CMK (cell line): ENCODE measurements around the gene HMGA1.
"Not testable (repeated sequence)": the region's sequence is repeated elsewhere in the genome, so short reads cannot be mapped to it uniquely, and the experiment has no call there.

ENCODE experiments used
- DNase-seq: peaks from one replicate; pipeline ENCODE4 v3.0.0-alpha.2; 2010; ENCODE audit warnings: low read depth

Gene HMGA1

DNA sequence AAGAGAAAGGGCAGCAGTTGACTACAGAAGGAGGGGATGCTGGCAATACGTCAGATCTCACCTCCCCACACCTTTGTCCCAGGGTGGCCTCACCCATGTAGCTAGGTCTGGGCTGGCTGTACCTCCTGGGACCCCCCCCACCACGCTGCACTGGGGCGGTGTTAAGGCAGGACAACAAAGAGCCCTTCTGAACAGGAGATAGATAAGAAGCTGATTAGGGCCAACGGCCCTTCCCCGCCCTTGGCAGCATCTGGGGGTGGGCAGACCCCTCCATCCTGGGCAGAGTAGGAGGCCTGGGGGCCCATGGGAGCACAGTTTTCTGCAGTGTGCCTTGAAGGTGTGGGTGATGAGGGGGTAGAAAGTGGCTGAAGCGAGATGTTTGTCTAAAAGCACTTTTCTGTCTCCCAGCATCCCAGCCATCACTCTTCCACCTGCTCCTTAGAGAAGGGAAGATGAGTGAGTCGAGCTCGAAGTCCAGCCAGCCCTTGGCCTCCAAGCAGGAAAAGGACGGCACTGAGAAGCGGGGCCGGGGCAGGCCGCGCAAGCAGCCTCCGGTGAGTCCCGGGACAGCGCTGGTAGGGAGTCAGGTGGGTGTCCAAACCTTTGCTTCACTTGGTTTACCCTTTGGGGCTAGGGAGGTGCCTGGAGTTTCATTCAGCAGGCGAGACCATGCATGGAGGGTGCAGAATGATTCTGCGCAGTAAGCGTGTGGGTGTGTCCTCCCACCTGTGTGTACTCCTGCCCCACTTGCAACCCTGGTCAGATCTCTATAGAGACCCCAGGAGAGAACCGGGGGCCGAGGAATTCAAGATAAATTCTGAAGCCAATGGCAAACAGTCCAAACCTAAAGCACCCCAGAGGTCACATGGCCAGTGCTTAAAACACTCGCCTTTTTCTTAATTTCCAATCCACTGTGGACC is 3.9 kb downstream of the HMGA1 start:
- no peak for DNase-seq

- DNase-seq, result no peak
Observed at GRCh38 chr6:34241351-34242215, 4.9 kb downstream of the HMGA1 start.

DNA sequence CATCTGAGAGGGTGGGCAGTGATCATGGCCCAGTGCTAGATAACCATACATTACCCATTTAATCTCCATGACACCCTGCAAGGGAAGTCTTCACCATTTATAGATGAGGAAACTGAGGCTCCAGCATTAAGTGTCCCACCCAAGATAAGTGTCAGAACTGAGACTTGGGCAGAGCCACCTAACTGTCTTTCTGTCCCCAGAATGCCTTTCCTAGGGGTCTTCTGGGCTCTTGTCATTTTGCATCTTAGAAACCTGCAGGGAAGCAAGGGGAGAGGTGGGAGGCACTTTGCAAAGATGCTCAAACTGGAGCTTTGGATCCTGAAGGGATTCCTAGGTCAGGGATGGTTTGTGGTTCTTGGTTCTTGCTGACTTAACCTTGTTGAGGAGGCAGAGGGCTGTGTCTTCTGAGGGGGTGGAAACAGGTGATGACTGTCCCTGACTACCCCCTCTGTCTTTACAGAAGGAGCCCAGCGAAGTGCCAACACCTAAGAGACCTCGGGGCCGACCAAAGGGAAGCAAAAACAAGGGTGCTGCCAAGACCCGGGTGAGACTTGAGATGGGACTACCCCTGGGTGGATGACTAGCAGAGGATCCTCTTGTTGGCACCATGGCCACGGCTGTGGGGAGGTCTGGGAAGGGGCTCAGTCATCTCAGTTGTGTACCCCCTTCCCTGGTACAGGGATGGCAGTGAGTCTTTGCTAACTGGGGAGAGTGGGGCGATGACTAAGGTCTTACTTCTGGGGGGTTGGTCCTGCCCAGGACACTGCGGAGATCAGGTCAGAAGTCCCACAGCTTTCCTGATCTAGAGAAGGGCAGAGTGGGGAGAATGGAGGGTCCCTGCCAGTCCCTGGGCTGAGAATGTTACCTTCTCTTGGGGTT is 5.8 kb downstream of the HMGA1 start:
- no peak for DNase-seq

DNA sequence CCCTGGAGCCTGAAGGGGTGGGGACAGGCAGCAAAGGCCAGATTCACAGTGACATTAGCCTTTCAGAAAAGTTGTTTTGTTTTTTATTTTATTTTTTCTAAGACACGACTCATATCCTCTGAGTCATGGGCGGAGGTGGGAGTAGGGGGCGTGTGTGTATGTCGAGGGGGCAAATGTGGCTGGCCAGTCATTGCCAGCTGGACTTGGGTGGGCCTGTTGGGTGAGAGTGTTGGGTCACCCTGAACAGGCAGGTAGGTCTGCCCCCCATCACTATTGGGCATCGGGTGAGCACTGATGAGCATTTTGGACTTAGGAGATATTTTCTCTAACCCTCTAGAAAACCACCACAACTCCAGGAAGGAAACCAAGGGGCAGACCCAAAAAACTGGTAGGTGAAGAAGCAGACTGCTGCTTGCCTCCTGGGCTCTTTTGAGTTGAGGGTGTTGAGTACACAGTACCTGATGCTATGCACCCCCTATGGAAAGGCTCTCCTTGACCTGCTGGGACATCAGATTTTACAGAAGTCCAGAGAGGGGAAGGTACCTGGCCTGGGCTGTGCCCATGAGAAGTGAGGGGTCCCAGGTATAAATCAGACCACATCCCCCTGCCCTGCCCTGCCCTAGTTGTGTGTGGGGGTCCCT is 6.6 kb downstream of the HMGA1 start:
- DNase-seq, result no peak

DNA sequence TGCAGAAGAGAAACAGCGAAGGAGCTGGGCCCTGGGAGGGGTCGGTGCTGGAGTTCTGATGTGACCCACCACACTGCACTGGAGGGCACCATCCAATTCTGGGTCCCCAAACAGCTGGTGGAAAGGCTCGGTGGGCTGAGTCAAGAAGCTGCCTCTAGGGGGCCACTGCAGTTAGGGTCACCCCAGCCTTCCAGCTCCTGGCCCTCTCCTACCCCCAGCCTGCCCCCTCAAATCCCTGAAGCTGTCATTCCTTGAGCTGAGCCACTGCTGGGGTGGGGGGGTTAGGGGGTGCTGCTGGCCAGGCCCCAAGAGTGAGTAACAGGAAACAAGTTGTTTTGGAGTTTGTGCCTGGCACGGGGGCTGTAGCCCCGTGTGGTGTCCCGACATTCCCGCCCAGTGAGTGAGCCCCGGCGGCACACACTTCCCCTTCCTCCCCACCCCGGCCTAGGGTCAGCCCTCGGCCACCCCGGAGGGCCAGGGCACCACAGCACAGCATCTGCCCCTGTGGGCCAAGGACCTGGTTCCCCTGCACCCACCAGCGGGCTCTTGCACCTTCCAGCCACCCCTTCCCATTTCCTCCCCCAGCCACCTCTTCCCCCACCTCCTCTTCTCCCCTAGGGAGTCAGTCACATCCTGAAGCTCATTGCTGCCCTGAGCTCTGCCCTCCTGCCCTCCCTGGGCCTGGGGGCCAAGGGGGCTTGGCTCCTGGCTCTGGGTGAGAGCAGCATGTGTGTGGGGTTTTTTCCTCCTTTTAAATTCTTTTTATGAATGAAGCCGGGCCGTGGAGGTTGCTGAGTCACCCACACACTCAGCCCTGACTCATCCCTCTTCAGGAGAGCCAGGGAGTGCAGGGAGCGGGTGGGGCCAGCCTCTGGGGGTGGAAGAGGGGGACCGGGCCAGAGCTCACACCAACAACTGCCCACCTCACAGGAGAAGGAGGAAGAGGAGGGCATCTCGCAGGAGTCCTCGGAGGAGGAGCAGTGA is 7.5 kb downstream of the HMGA1 start:
- DNase-seq, result no peak

DNA sequence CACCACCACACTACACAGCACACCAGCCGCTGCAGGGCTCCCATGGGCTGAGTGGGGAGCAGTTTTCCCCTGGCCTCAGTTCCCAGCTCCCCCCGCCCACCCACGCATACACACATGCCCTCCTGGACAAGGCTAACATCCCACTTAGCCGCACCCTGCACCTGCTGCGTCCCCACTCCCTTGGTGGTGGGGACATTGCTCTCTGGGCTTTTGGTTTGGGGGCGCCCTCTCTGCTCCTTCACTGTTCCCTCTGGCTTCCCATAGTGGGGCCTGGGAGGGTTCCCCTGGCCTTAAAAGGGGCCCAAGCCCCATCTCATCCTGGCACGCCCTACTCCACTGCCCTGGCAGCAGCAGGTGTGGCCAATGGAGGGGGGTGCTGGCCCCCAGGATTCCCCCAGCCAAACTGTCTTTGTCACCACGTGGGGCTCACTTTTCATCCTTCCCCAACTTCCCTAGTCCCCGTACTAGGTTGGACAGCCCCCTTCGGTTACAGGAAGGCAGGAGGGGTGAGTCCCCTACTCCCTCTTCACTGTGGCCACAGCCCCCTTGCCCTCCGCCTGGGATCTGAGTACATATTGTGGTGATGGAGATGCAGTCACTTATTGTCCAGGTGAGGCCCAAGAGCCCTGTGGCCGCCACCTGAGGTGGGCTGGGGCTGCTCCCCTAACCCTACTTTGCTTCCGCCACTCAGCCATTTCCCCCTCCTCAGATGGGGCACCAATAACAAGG is 8.5 kb downstream of the HMGA1 start:
- not testable (repeated sequence) for DNase-seq

- DNase-seq, result not testable (repeated sequence)
Observed at GRCh38 chr6:34245761-34246140, 9.1 kb downstream of the HMGA1 start.

GRCh38 chr6:34246249-34246562 is 9.5 kb downstream of the HMGA1 start:
- DNase-seq, result no peak

- DNase-seq, result no peak
Observed at GRCh38 chr6:34246563-34247391, 10.1 kb downstream of the HMGA1 start.

DNA sequence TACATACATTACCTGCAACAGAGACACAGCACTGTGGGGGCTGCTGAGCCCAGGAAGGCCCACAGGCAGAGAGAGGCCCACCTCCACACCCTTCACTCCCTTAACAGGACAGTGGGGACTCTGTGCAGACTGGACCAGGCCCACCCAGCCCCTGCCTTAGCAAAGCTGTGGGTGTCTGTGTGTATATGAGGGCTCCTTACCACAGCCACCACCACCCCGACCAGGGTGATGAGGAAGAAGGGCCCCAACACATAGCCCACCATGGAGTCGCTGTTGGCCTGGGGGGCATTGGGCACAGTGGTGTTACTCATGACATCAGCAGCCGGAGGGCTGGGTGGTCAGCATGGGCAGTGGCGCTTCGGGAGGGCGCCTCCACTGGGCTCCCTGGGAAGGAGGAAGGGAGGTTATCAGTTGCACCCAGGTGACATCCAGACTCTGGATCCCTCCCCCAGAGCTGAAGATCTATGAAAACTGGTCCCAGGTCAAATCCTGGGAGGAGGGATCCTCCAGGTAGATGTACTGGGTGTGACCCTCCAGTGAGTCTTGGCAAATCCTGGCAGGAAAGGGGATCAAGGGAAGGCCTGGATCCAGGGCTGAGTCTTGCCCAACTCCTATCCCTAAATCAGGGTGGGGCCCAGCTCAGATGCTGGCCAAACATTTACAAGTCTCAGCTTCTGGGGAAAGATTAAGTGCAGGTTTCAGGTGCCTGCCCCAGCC is 11.0 kb downstream of the HMGA1 start:
- no peak for DNase-seq

GRCh38 chr6:34248198-34248726 is 11.6 kb downstream of the HMGA1 start:
- no peak for DNase-seq

DNA sequence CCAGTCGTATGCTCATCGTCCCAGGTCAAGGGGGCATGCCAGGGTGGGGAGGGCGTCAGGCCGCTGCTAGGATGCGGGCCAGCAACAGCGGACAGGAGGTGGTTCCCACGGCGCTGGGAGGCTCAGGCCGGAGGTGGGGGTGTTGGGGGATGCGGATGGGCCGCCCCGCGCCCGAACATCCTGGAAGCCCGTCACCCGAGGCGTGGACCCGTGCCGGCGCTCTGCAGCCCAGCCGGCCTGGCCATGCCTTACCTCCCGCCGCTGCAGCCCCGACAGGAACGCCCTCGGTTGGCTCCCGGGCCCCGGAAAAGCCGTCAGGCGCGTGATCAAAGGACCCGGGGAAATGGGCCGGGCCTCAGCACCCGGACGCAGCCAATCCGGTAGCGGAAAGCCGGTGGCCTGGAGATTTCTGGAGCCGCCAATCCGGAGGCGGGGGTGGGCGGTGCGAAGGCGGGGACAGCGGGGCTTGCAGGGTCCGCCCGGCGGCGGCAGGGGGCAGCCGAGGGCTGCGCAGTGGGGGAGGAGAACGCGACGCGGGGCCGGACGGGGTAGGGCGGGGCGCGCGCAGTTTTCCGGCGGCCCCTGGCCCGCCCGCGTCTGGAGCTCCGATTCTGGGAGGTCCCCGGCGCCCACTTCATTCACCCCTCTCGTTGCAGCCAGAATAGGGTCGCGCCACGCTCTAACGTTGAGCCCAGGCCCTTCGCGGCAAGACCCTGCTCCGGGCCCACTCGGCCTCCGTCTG is 12.2 kb downstream of the HMGA1 start, which contains the start of gene SMIM29:
TSS of gene SMIM29 (minus strand) at position 280 of the 742 bp plus-strand sequence. CDS start 1,215 bp downstream, outside the sequence.
- no peak for DNase-seq

GRCh38 chr6:34249469-34250261 is 13.0 kb downstream of the HMGA1 start:
- DNase-seq, result no peak

- not testable (repeated sequence) for DNase-seq
Observed at GRCh38 chr6:34252395-34252794, 15.7 kb downstream of the HMGA1 start.

DNA sequence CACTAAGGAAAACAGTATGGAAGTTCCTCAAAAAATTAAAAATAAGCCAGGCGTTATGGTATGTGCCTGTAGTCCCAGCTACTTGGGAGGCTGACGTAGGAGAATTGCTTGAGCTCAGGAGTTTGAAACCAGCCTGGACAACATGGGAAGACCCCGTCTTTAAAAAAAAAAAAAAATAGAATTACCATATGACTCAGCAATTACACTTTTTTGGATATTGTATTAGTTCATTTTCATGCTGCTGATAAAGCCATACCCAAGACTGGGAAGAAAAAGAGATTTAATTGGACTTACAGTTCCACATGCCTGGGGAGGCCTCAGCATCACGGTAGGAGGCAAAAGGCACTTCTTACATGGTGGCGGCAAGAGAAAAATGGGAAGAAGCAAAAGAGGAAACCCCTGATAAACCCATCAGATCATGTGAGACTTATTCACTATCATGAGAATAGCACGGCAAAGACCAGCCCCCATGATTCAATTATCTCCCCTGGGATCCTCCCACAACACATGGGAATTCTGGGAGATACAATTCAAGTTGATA is 22.9 kb downstream of the HMGA1 start:
- no peak for DNase-seq
